ENCODE measurements around the gene SEC61G. TPM values are rescaled to one million over a fixed set of nuclear protein-coding genes. Genes with fewer than 3 reads are reported as not detected.

Gene SEC61G
- total RNA-seq, 2 experiments from 2014 or later: 159 to 170 TPM

DNA sequence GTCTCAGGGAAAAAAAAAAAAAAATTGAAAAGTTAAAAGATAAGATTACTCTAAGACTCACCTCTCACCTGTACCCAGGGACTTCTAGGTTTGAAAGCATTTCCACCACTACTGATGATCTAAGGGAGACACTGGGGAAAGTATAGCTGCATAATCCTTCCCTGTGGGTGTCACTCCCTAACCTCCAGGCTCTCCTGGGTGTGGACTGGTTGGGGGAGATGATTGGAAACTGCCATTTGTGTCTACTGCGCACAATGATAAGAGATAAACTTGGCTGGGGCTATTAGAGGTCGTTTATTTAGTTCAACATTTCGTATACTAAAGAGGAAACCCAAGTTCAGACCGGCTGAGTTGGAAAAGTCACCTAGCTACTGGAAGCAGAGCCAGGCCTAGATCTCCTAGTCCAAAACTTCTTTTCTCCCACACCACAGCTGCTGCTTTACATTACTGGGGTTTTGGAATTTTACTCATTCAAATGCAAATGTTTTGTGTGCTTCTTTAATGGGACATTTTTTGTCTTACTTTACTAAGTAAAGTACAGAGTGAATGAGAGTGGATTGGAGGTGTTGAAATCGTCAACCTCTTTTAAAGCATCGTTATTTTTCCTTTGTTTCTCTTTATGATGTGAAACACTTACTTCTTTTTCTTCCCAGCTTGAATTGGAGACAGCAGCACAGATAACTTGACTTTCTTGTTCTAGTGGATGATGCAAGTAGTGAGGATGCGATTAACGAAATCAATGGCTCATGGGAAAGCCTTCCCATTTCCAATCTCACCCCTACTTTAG, 22.3 kb upstream of the SEC61G start:
- no peak overlapping the region for H3K4me3 Mint-ChIP-seq
- H3K9me3 Mint-ChIP-seq: peaks cover 3% of the 10 kb centered on the region
- ChIA-PET POLR2A (no interaction called here), CTCF (no interaction called here)
- DNase-seq: no peak
- no peaks in the 10 kb centered on the region for H3K4me1 Mint-ChIP-seq
- peaks cover 14% of the 10 kb centered on the region for H3K27me3 Mint-ChIP-seq
- H3K27ac Mint-ChIP-seq: no peak overlapping the region
- no peaks in the 10 kb centered on the region for H3K36me3 Mint-ChIP-seq (ENCODE audit: low read depth)

GRCh38 chr7:54780490-54780889, 21.5 kb upstream of the SEC61G start:
- H3K27ac Mint-ChIP-seq: no peak overlapping the region
- no peak for DNase-seq
- ChIA-PET CTCF (no interaction called here), POLR2A (no interaction called here)
- peaks cover 9% of the 10 kb centered on the region for H3K27me3 Mint-ChIP-seq
- H3K9me3 Mint-ChIP-seq: peaks cover 6% of the 10 kb centered on the region
- no peak overlapping the region for H3K4me3 Mint-ChIP-seq
- H3K4me1 Mint-ChIP-seq: no peaks in the 10 kb centered on the region
- H3K36me3 Mint-ChIP-seq (ENCODE audit: low read depth): no peaks in the 10 kb centered on the region

- H3K4me3 Mint-ChIP-seq: no peak overlapping the region
- CTCF ChIA-PET: no interaction called here
Measured at GRCh38 chr7:54778696-54779540, 19.9 kb upstream of the SEC61G start.

GRCh38 chr7:54778166-54778565, 19.2 kb upstream of the SEC61G start:
- no peak for DNase-seq
- Mint-ChIP-seq H3K36me3 (ENCODE audit: low read depth) (no peaks in the 10 kb centered on the region), H3K27ac (no peak overlapping the region), H3K4me1 (peaks cover 9% of the 10 kb centered on the region), H3K27me3 (peaks cover 10% of the 10 kb centered on the region), H3K9me3 (peaks cover 6% of the 10 kb centered on the region), H3K4me3 (no peak overlapping the region)
- ChIA-PET CTCF (interaction anchor here (7.7 kb wide), 1 partner anchor 476 kb away, joined by 109 read pairs; no protein-coding TSS in a partner anchor), POLR2A (no interaction called here)

More at GRCh38 chr7:54778696-54779540, 19.9 kb upstream of the SEC61G start:
- no peak for DNase-seq
- POLR2A ChIA-PET: no interaction called here
- Mint-ChIP-seq H3K27me3 (peaks cover 7% of the 10 kb centered on the region), H3K27ac (no peak overlapping the region), H3K36me3 (ENCODE audit: low read depth) (no peaks in the 10 kb centered on the region), H3K4me1 (peaks cover 3% of the 10 kb centered on the region), H3K9me3 (peaks cover 6% of the 10 kb centered on the region)

- H3K36me3 Mint-ChIP-seq (ENCODE audit: low read depth): no peaks in the 10 kb centered on the region
- H3K27ac Mint-ChIP-seq: no peak overlapping the region
- POLR2A ChIA-PET: interaction anchor here (0.9 to 4.4 kb wide), 2 partner anchors 13 to 16 kb away, joined by 3 to 30 read pairs; partner anchors contain the start of gene SEC61G
- DNase-seq: no peak
- CTCF ChIA-PET: interaction anchor here (1.4 to 7.7 kb wide), 8 partner anchors 9 to 496 kb away, joined by 3 to 109 read pairs (median 7); partner anchors contain the start of gene SEC61G
- H3K4me3 Mint-ChIP-seq: no peak overlapping the region
- H3K27me3 Mint-ChIP-seq: peaks cover 24% of the 10 kb centered on the region
- peaks cover 9% of the 10 kb centered on the region for H3K4me1 Mint-ChIP-seq
- H3K9me3 Mint-ChIP-seq: peaks cover 6% of the 10 kb centered on the region
Measured at GRCh38 chr7:54774785-54775740, 16.1 kb upstream of the SEC61G start.

GRCh38 chr7:54773472-54774399, 14.7 kb upstream of the SEC61G start:
- Mint-ChIP-seq H3K4me3 (peak overlapping the region; percentile 66), H3K27ac (no peak overlapping the region), H3K27me3 (peaks cover 29% of the 10 kb centered on the region), H3K36me3 (ENCODE audit: low read depth) (no peaks in the 10 kb centered on the region), H3K4me1 (peaks cover 9% of the 10 kb centered on the region), H3K9me3 (peaks cover 6% of the 10 kb centered on the region)
- POLR2A ChIA-PET: interaction anchor here (0.9 to 4.4 kb wide), 3 partner anchors 12 to 479 kb away, joined by 3 to 30 read pairs (median 5); partner anchors contain the start of gene SEC61G
- CTCF ChIA-PET: interaction anchor here (0.6 to 7.7 kb wide), 16 partner anchors 8 to 497 kb away, joined by 3 to 109 read pairs (median 4); partner anchors contain the start of gene SEC61G
- peak; percentile 69 for DNase-seq

DNA sequence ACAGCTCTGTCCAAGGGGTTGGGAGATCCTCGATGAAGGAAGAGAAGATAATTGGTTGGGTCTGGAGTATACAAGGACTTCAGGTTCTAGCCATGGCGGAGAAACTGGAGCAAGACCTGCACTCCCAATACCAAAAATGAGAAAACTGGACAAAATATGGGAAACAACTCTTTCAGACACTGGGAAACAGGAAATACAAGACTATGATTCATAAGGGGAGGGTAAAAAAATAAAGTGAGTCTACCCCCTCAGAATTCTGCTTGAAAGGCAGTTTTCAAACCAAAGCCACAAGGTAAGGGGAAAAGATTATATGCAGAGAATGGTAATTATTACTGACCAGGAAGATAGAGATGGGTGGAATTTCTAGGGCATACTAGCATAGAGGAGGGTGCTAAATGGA, 10.2 kb upstream of the SEC61G start:
- Mint-ChIP-seq H3K36me3 (ENCODE audit: low read depth) (no peaks in the 10 kb centered on the region), H3K27me3 (peaks cover 30% of the 10 kb centered on the region), H3K9me3 (no peaks in the 10 kb centered on the region), H3K4me1 (peaks cover 8% of the 10 kb centered on the region), H3K4me3 (no peak overlapping the region), H3K27ac (no peak overlapping the region)
- DNase-seq: no peak
- CTCF ChIA-PET: interaction anchor here (2.0 kb wide), 1 partner anchor 486 kb away, joined by 5 read pairs; no protein-coding TSS in a partner anchor
- POLR2A ChIA-PET: interaction anchor here (3.2 kb wide), 1 partner anchor 10 kb away, joined by 28 read pairs; the partner anchor contains the start of gene SEC61G

GRCh38 chr7:54764861-54765260, 5.8 kb upstream of the SEC61G start:
- H3K36me3 Mint-ChIP-seq (ENCODE audit: low read depth): peaks cover 2% of the 10 kb centered on the region
- H3K27ac Mint-ChIP-seq: no peak overlapping the region
- peaks cover 20% of the 10 kb centered on the region for H3K27me3 Mint-ChIP-seq
- peaks cover 6% of the 10 kb centered on the region for H3K4me1 Mint-ChIP-seq
- ChIA-PET CTCF (interaction anchor here (1.3 kb wide), 1 partner anchor 9 kb away, joined by 4 read pairs; no protein-coding TSS in a partner anchor), POLR2A (no interaction called here)
- H3K4me3 Mint-ChIP-seq: no peak overlapping the region
- no peak for DNase-seq
- no peaks in the 10 kb centered on the region for H3K9me3 Mint-ChIP-seq

DNA sequence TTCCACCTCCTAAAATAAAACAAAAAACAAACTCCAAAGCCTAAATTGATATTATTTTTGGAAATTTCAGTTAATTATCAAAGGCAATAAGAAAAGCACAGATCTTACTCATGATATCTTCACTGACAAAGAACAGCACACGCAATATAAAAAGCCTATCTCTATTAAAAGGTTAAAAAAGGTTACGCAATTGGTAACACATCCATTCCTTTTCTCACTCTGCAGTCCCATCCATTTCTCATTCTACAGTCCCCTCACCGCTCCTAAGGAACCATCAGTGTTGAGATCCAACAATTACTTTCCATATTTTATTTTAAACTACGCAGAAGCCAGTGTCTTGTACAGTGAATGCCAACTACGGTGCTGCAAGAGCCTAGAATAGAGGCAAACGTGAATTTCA, 1.3 kb downstream of the SEC61G start:
- Mint-ChIP-seq H3K27me3 (peaks cover 4% of the 10 kb centered on the region), H3K4me1 (peaks cover 39% of the 10 kb centered on the region), H3K36me3 (ENCODE audit: low read depth) (peaks cover 40% of the 10 kb centered on the region), H3K27ac (peak overlapping the region; percentile 96), H3K9me3 (no peaks in the 10 kb centered on the region), H3K4me3 (peak overlapping the region; percentile 100)
- ChIA-PET POLR2A (interaction anchor here (0.6 to 2.9 kb wide), 7 partner anchors 9 to 1348 kb away, joined by 3 to 30 read pairs (median 6); partner anchors contain the start of gene CHCHD2), CTCF (interaction anchor here (0.5 to 2.6 kb wide), 3 partner anchors 13 to 263 kb away, joined by 3 to 33 read pairs (median 7); no protein-coding TSS in a partner anchor)
- DNase-seq: no peak

DNA sequence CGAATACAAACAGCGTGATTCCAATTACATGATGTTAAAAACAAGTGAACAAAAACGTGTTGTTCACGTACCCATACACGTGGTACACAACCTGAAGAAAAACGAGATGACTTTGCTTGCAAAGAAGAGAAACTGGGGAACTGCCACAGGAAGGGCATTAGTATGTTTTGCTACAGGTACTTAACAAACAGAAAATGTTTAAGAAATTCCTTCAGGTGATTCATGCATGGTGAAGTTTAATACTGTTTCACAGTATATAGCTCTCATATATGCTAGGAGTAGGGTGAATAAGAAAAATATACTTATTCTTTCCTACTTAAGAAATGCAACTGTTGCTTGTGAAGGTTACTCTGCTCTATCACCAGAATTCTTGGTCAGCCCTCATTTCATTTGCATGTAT, 9.8 kb downstream of the SEC61G start:
- Mint-ChIP-seq H3K36me3 (ENCODE audit: low read depth) (peaks cover 75% of the 10 kb centered on the region), H3K4me1 (peaks cover 9% of the 10 kb centered on the region), H3K27me3 (no peaks in the 10 kb centered on the region), H3K4me3 (no peak overlapping the region), H3K9me3 (no peaks in the 10 kb centered on the region), H3K27ac (no peak overlapping the region)
- no peak for DNase-seq
- ChIA-PET CTCF (no interaction called here), POLR2A (interaction anchor here (3.1 kb wide), 1 partner anchor 9 kb away, joined by 24 read pairs; the partner anchor contains the start of gene SEC61G)

GRCh38 chr7:54747234-54747633, 11.8 kb downstream of the SEC61G start:
- Mint-ChIP-seq H3K4me1 (peaks cover 1% of the 10 kb centered on the region), H3K27me3 (no peaks in the 10 kb centered on the region), H3K4me3 (no peak overlapping the region), H3K9me3 (no peaks in the 10 kb centered on the region), H3K27ac (no peak overlapping the region), H3K36me3 (ENCODE audit: low read depth) (peaks cover 61% of the 10 kb centered on the region)
- DNase-seq: no peak
- CTCF ChIA-PET: interaction anchor here (1.6 kb wide), 1 partner anchor 26 kb away, joined by 3 read pairs; no protein-coding TSS in a partner anchor
- POLR2A ChIA-PET: interaction anchor here (2.7 kb wide), 1 partner anchor 12 kb away, joined by 9 read pairs; the partner anchor contains the start of gene SEC61G

Data from activated CD4-positive, alpha-beta memory T cell treated with anti-CD3 and anti-CD28 coated beads, Interleukin-2, amount 10 ng/mL, durations not matched to agents 7 days and 5 days (primary cell).